ENCODE results near the gene SLC25A45.

Gene SLC25A45

DNA sequence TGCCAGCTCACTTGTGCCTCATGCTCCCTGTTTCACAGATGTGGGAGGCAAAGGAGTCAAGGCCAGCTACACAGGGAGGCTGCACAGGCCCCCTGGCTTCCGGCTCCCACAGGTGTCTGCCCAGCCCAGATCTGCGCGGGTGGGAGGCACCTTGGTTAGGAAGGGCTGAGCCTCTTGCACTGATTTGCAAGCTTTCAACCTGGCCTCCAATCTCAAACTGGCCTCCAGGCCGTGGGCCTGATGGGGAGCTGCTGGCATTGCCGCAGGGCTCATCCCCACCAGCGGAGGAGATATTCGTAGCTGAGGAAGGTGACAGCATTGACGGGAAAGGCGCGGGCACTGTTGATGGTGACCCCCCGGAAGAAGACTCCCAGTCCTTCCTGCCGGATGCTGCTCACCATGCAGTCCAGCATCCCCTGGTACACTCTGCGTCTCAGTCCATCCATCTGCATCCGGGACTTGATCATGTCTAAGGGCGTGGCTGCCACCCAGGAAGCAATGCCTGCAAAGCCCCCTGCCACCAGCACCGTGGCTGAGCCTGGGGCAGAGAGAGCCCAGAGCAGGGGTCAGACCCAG, 6.2 kb downstream of the SLC25A45 start:
- Histone ChIP-seq H3K4me3 (ENCODE audit: low read length) (no peak overlapping the region), H3K27ac (ENCODE audit: low read depth, low read length) (no peak overlapping the region), H3K36me3 (ENCODE audit: control insufficient read depth, insufficient read depth, low read length) (no peaks in the 10 kb centered on the region), H3K9ac (ENCODE audit: low read length) (no peak overlapping the region), H3K4me1 (ENCODE audit: control insufficient read depth, insufficient read depth, low read length) (no peaks in the 10 kb centered on the region), H3K27me3 (ENCODE audit: control insufficient read depth, insufficient read depth, low read length) (no peaks in the 10 kb centered on the region)

DNA sequence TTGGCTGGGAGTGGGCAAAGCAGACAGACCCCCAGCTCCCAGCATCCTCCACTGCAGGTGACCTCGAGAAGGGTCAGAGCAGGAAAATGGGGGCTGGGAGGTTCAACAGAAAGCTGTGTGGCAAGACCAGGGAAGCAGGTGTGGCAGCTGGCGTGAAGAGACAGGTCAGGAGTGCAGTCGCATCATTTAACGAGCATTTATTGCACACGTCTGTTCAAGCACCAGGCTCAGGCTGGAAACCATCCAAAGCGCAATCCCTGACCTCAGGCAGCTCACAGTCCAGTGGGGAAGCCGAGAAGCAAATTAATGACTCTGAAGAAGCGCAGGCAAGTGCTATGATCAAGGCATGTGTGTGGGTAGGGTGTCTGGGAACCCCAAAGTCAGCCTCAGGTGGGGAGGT, 7.4 kb downstream of the SLC25A45 start:
- H3K4me3 ChIP-seq (ENCODE audit: low read length): no peak overlapping the region
- no peaks in the 10 kb centered on the region for H3K27me3 ChIP-seq (ENCODE audit: control insufficient read depth, insufficient read depth, low read length)
- H3K27ac ChIP-seq (ENCODE audit: low read depth, low read length): no peak overlapping the region
- no peaks in the 10 kb centered on the region for H3K4me1 ChIP-seq (ENCODE audit: control insufficient read depth, insufficient read depth, low read length)
- no peaks in the 10 kb centered on the region for H3K36me3 ChIP-seq (ENCODE audit: control insufficient read depth, insufficient read depth, low read length)
- H3K9ac ChIP-seq (ENCODE audit: low read length): no peak overlapping the region

DNA sequence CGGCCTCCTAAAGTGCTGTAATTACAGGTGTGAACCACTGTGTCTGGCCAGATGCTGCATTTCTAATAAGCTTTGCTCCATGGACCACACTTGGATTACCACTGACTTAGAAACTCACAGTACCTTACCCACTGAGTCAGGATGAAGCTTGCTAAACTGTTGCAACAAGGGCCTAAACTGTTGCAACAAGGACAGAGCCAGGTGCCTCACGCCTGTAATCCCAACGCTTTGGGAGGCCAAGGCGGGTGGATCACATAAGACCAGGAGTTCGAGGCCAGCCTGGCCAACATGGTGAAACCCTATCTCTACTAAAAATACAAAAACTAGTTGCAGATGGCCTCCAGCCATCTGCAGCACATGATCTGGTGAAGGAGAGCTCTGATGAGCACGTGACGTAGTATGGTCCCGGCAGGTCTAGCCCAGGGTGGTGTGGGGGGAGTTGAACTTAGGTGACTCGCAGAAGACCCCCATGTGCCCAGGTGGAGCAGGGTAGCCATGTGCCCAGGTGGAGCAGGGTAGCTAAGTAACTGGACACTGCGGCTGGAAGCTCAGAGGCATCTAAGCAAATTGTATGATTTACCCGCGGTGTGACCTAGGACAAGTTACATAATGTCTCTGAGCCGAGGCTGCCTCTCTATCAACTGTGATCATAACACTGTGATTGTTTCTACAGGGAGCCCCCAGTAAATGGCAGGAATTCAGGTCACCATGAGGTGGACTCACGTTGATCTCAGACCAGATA, 8.4 kb downstream of the SLC25A45 start:
- H3K27me3 ChIP-seq (ENCODE audit: control insufficient read depth, insufficient read depth, low read length): no peaks in the 10 kb centered on the region
- H3K4me1 ChIP-seq (ENCODE audit: control insufficient read depth, insufficient read depth, low read length): no peaks in the 10 kb centered on the region
- H3K27ac ChIP-seq (ENCODE audit: low read depth, low read length): no peak overlapping the region
- H3K4me3 ChIP-seq (ENCODE audit: low read length): no peak overlapping the region
- no peak overlapping the region for H3K9ac ChIP-seq (ENCODE audit: low read length)
- H3K36me3 ChIP-seq (ENCODE audit: control insufficient read depth, insufficient read depth, low read length): no peaks in the 10 kb centered on the region

- Histone ChIP-seq H3K4me3 (ENCODE audit: low read length) (no peak overlapping the region), H3K27ac (ENCODE audit: low read depth, low read length) (no peak overlapping the region), H3K27me3 (ENCODE audit: control insufficient read depth, insufficient read depth, low read length) (no peaks in the 10 kb centered on the region), H3K9ac (ENCODE audit: low read length) (no peak overlapping the region), H3K4me1 (ENCODE audit: control insufficient read depth, insufficient read depth, low read length) (no peaks in the 10 kb centered on the region), H3K36me3 (ENCODE audit: control insufficient read depth, insufficient read depth, low read length) (no peaks in the 10 kb centered on the region)
Observed at GRCh38 chr11:65370659-65371049, 11.8 kb downstream of the SLC25A45 start.

- no peak overlapping the region for H3K4me3 ChIP-seq (ENCODE audit: low read length)
- no peaks in the 10 kb centered on the region for H3K27me3 ChIP-seq (ENCODE audit: control insufficient read depth, insufficient read depth, low read length)
- no peak overlapping the region for H3K27ac ChIP-seq (ENCODE audit: low read depth, low read length)
- no peak overlapping the region for H3K9ac ChIP-seq (ENCODE audit: low read length)
- no peaks in the 10 kb centered on the region for H3K36me3 ChIP-seq (ENCODE audit: control insufficient read depth, insufficient read depth, low read length)
- H3K4me1 ChIP-seq (ENCODE audit: control insufficient read depth, insufficient read depth, low read length): no peaks in the 10 kb centered on the region
Observed at GRCh38 chr11:65366340-65366773, 16.1 kb downstream of the SLC25A45 start.

GRCh38 chr11:65363770-65364169, 18.7 kb downstream of the SLC25A45 start:
- no peak overlapping the region for H3K4me3 ChIP-seq (ENCODE audit: low read length)
- H3K27me3 ChIP-seq (ENCODE audit: control insufficient read depth, insufficient read depth, low read length): no peaks in the 10 kb centered on the region
- no peak overlapping the region for H3K27ac ChIP-seq (ENCODE audit: low read depth, low read length)

GRCh38 chr11:65362966-65363365, 19.5 kb downstream of the SLC25A45 start:
- H3K9ac ChIP-seq (ENCODE audit: low read length): no peak overlapping the region
- H3K27ac ChIP-seq (ENCODE audit: low read depth, low read length): no peak overlapping the region

More at GRCh38 chr11:65363770-65364169, 18.7 kb downstream of the SLC25A45 start:
- H3K9ac ChIP-seq (ENCODE audit: low read length): no peak overlapping the region
- no peaks in the 10 kb centered on the region for H3K36me3 ChIP-seq (ENCODE audit: control insufficient read depth, insufficient read depth, low read length)
- H3K4me1 ChIP-seq (ENCODE audit: control insufficient read depth, insufficient read depth, low read length): no peaks in the 10 kb centered on the region

DNA sequence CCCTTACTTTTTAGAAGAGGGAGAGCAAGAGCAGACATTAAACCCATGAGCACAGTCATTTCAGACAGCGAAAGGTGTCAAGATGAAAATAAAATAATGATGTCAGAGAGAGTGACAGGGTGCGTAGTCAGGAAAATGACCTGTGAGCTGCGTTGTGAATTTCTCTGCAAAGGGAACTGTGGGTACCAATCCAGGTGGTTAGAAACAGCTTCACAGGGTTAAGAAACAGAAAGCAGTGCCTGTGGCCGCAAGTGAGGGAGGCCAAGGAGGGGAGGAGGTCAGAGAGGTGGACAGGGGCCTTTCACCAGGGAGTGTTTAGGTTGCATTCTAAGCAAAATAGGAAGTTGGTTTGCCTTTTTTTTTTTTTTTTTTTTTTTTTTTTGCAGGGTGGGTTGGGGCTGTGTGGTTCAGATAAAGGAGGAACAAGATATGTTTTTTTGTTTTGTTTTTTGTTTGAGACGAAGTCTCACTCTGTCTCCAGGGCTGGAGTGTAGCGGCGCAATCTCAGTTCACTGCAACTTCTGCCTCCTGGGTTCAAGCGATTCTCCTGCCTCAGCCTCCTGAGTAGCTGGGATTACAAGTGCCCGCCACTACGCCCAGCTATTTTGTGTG, 20.0 kb downstream of the SLC25A45 start:
- no peaks in the 10 kb centered on the region for H3K4me1 ChIP-seq (ENCODE audit: control insufficient read depth, insufficient read depth, low read length)
- H3K9ac ChIP-seq (ENCODE audit: low read length): no peak overlapping the region
- no peak overlapping the region for H3K27ac ChIP-seq (ENCODE audit: low read depth, low read length)
- H3K4me3 ChIP-seq (ENCODE audit: low read length): no peak overlapping the region
- H3K36me3 ChIP-seq (ENCODE audit: control insufficient read depth, insufficient read depth, low read length): no peaks in the 10 kb centered on the region
- no peaks in the 10 kb centered on the region for H3K27me3 ChIP-seq (ENCODE audit: control insufficient read depth, insufficient read depth, low read length)

More at GRCh38 chr11:65362966-65363365, 19.5 kb downstream of the SLC25A45 start:
- Histone ChIP-seq H3K4me3 (ENCODE audit: low read length) (no peak overlapping the region), H3K4me1 (ENCODE audit: control insufficient read depth, insufficient read depth, low read length) (no peaks in the 10 kb centered on the region), H3K27me3 (ENCODE audit: control insufficient read depth, insufficient read depth, low read length) (no peaks in the 10 kb centered on the region), H3K36me3 (ENCODE audit: control insufficient read depth, insufficient read depth, low read length) (no peaks in the 10 kb centered on the region)

GRCh38 chr11:65357856-65358356, 24.5 kb downstream of the SLC25A45 start:
- H3K27ac ChIP-seq (ENCODE audit: low read depth, low read length): no peak overlapping the region
- H3K36me3 ChIP-seq (ENCODE audit: control insufficient read depth, insufficient read depth, low read length): no peaks in the 10 kb centered on the region
- peaks cover 2% of the 10 kb centered on the region for H3K27me3 ChIP-seq (ENCODE audit: control insufficient read depth, insufficient read depth, low read length)
- no peak overlapping the region for H3K9ac ChIP-seq (ENCODE audit: low read length)
- H3K4me3 ChIP-seq (ENCODE audit: low read length): no peak overlapping the region
- peaks cover 6% of the 10 kb centered on the region for H3K4me1 ChIP-seq (ENCODE audit: control insufficient read depth, insufficient read depth, low read length)

GRCh38 chr11:65356394-65356972, 26.0 kb downstream of the SLC25A45 start:
- Histone ChIP-seq H3K4me1 (ENCODE audit: control insufficient read depth, insufficient read depth, low read length) (peaks cover 6% of the 10 kb centered on the region), H3K4me3 (ENCODE audit: low read length) (no peak overlapping the region), H3K27me3 (ENCODE audit: control insufficient read depth, insufficient read depth, low read length) (peaks cover 2% of the 10 kb centered on the region), H3K9ac (ENCODE audit: low read length) (no peak overlapping the region), H3K36me3 (ENCODE audit: control insufficient read depth, insufficient read depth, low read length) (peaks cover 8% of the 10 kb centered on the region), H3K27ac (ENCODE audit: low read depth, low read length) (no peak overlapping the region)

DNA sequence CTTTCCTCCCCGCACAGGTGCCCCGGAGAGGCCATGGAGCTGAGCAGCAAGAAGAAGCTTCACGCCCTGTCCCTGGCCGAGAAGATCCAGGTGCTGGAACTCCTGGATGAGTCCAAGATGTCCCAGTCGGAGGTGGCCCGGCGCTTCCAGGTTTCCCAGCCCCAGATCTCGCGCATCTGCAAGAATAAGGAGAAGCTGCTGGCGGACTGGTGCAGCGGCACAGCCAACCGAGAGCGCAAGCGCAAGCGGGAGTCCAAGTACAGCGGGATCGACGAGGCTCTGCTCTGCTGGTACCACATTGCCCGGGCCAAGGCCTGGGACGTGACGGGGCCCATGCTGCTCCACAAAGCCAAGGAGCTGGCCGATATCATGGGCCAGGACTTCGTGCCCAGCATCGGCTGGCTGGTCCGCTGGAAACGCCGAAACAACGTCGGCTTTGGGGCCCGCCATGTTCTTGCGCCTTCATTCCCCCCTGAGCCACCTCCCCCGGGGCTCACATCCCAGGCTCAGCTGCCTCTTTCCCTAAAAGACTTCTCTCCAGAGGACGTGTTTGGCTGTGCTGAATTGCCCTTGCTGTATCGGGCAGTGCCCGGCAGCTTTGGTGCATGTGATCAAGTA, 26.6 kb downstream of the SLC25A45 start:
- Histone ChIP-seq H3K27me3 (ENCODE audit: control insufficient read depth, insufficient read depth, low read length) (peaks cover 2% of the 10 kb centered on the region), H3K9ac (ENCODE audit: low read length) (no peak overlapping the region), H3K36me3 (ENCODE audit: control insufficient read depth, insufficient read depth, low read length) (peaks cover 12% of the 10 kb centered on the region), H3K4me1 (ENCODE audit: control insufficient read depth, insufficient read depth, low read length) (peaks cover 6% of the 10 kb centered on the region), H3K27ac (ENCODE audit: low read depth, low read length) (no peak overlapping the region), H3K4me3 (ENCODE audit: low read length) (peak overlapping the region; percentile 39)
